Occipital lobe (tissue), 2 donors: ENCODE measurements around the gene RPS19BP1. TPM values are rescaled to one million over a fixed set of nuclear protein-coding genes. Genes with fewer than 3 reads are reported as not detected.
"Not testable (repeated sequence)": the region's sequence is repeated elsewhere in the genome, so short reads cannot be mapped to it uniquely, and the experiment has no call there.

ENCODE experiments used
- DNase-seq: peaks from one replicate; lab custom pipeline; 2025; lab: John Stamatoyannopoulos, UW
- total RNA-seq: library from RNA; depleted of rRNA; stranded (reverse); fragments of >200 nt; gene quantifications from one replicate; pipeline ENCODE4 v1.2.3, GENCODE V29; 2014

Gene RPS19BP1
- total RNA-seq, 1 donor from 2014 or later = 18.9 TPM

GRCh38 chr22:39528681-39529486 is 3.7 kb downstream of the RPS19BP1 start:
- DNase-seq = peak; percentile 85

GRCh38 chr22:39528080-39528661 is 4.4 kb downstream of the RPS19BP1 start:
- no peak for DNase-seq

DNA sequence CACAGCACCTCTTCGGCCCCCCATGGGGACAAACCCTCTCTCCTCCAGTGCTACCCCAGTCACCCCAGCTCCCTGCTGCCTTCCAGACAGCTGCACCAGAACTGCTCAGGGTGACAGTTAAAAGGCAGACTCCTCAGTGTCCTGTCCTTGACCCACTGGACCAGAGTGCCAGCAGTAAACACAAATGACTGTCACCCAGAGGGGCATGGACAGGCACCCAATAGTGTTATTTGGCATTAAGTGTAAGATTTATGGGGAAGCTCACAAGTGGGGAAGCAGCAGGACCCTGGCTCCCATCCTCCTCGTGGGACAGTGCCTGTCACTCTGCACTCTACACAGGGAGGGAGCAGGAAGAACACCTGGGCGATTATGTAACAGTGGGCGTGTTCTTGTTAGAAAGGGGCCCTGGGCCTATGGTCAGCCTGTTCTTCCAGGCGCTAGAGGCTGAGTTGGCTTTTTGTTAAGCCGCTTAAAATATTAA is 5.0 kb downstream of the RPS19BP1 start:
- no peak for DNase-seq

DNA sequence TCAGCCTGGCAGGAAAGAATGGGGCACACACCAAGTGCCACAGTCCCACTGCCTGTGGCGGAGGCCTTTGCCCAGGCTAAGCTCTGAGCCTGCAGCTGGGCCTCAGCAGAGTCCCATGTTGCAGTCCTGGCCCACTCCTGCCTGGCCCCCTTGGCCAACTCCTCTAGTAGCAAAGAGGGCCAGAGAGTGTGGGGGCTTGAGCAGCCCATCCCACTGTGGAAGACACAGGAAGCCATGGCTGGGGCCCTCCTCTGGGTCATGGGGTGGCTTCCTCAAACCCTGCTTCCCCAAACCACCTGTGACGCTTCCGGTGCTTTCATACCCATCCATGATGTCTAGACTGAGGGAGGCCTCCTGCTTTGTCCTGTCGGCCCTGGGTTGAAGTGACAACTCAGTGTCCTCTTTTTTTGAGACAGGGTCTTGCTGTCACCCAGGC is 5.8 kb downstream of the RPS19BP1 start:
- no peak for DNase-seq

- DNase-seq = no peak
Observed at GRCh38 chr22:39525658-39525975, 6.9 kb downstream of the RPS19BP1 start.

DNA sequence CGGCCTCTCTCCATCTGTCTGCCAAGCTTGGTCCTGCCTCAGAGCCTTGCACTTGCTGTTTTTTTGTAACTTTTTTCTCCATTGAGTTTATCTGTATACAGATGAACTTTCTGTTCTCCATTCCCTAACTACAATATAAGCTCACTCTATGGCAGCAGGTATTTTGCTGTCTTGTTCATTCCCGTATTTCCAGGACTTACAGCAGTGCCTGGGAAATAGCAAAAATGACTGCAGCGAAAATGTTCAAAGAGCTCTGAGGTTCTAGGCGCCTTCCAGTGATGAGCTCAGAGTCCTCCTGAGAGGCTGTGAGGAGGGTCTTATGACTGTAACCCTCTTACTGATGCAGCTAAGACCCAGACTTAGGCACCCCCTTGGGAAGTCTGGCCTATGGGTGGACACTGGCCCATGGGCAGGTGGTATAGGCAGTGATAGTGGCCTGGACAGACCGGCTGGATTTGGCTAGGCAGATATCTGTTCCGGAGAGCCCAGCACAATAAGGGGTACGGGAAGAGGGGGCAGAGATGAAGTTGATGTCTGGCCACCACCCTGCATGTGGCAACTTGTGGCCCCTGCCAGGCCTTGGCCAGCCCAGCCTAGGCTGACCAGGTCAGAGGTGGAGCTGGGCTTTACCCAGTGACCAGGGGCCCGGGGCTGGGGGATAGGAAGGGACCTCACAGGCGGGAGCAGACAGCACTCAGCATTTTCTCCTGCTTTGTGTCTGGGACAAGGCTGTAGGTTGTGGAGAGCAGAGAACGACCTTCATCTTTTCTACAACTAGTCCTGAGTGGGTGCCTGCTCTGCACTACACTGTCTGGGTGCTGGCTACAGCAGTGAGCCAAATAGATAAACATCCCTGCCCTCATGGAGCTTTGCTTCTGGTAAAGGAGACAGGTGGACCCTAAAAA is 7.5 kb downstream of the RPS19BP1 start:
- no peak for DNase-seq

DNA sequence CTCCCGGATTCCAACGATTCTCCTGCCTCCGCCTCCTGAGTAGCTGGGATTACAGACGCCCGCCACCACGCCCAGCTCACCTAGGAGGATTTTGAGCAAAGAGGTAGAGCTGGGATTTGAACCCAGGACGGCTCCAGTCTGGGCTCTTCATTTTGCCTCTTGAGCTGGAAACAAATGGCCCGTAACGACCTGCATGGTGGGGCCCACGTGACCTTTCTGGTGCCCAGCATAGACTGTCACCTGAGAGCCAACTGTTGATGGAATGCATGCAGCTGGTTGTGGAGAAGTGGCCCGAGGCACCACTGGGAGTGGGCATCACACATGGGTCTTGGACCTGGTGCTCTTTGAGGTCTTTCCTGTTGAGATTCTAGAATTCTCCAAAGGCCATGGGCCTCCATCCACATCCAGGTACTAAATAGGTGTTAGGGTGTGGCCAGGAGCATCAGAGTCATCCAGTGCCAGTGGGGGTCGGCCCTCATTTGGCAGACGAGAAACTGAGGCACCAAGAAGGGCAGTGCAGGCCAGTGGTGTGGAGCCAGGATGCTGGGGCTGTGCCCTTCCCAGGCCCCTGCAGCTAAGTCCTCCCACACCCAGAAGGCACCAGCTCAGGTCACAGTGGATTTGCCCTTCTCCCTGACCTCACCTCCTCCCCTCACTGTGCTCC is 8.3 kb downstream of the RPS19BP1 start:
- no peak for DNase-seq

GRCh38 chr22:39522567-39523300 is 9.8 kb downstream of the RPS19BP1 start:
- DNase-seq = peak; percentile 57

DNA sequence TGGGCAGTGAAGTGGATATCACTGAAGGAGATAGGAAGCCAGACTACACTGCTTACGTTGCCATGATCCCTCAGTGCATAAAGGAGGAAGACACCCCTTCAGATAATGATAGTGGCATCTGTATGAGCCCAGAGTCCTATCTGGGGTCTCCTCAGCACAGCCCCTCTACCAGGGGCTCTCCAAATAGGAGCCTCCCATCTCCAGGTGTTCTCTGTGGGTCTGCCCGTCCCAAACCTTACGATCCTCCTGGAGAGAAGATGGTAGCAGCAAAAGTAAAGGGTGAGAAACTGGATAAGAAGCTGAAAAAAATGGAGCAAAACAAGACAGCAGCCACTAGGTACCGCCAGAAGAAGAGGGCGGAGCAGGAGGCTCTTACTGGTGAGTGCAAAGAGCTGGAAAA is 10.5 kb downstream of the RPS19BP1 start:
- DNase-seq = not testable (repeated sequence)

DNA sequence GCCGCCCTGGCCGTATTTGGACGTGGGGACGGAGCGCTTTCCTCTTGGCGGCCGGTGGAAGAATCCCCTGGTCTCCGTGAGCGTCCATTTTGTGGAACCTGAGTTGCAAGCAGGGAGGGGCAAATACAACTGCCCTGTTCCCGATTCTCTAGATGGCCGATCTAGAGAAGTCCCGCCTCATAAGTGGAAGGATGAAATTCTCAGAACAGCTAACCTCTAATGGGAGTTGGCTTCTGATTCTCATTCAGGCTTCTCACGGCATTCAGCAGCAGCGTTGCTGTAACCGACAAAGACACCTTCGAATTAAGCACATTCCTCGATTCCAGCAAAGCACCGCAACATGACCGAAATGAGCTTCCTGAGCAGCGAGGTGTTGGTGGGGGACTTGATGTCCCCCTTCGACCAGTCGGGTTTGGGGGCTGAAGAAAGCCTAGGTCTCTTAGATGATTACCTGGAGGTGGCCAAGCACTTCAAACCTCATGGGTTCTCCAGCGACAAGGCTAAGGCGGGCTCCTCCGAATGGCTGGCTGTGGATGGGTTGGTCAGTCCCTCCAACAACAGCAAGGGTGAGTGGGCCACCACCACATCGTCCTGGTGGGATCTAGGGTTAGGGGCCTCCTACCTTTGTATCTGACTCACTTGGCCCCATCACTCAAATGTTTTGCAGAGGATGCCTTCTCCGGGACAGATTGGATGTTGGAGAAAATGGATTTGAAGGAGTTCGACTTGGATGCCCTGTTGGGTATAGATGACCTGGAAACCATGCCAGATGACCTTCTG is 11.3 kb downstream of the RPS19BP1 start:
- not testable (repeated sequence) for DNase-seq

DNA sequence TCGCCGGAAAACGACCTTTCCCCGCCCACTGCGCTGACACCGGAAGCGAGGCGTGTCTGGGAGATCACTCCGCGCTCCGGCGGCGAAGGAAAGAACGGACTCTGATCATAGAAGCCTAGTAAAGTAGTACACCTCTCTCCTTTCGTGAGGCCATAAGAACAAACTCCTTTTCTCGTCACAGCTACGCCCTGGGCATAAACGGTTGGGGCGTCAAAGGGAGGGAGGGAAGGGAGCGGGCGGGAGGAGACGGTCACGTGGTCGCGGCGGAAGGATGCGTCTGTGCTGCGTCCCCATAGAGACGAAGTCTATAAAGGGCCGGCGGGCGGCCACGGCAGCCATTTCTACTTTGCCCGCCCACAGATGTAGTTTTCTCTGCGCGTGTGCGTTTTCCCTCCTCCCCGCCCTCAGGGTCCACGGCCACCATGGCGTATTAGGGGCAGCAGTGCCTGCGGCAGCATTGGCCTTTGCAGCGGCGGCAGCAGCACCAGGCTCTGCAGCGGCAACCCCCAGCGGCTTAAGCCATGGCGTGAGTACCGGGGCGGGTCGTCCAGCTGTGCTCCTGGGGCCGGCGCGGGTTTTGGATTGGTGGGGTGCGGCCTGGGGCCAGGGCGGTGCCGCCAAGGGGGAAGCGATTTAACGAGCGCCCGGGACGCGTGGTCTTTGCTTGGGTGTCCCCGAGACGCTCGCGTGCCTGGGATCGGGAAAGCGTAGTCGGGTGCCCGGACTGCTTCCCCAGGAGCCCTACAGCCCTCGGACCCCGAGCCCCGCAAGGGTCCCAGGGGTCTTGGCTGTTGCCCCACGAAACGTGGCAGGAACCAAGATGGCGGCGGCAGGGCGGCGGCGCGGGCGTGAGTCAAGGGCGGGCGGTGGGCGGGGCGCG is 12.1 kb downstream of the RPS19BP1 start, which contains the start of gene ATF4:
Gene ATF4 (plus strand): TSS at position 337 of the 880 bp plus-strand sequence. CDS start 884 bp downstream, outside the sequence.
- peak; percentile 91 for DNase-seq

- peak; percentile 91 for DNase-seq
Observed at GRCh38 chr22:39519681-39520225, 12.8 kb downstream of the RPS19BP1 start.

DNA sequence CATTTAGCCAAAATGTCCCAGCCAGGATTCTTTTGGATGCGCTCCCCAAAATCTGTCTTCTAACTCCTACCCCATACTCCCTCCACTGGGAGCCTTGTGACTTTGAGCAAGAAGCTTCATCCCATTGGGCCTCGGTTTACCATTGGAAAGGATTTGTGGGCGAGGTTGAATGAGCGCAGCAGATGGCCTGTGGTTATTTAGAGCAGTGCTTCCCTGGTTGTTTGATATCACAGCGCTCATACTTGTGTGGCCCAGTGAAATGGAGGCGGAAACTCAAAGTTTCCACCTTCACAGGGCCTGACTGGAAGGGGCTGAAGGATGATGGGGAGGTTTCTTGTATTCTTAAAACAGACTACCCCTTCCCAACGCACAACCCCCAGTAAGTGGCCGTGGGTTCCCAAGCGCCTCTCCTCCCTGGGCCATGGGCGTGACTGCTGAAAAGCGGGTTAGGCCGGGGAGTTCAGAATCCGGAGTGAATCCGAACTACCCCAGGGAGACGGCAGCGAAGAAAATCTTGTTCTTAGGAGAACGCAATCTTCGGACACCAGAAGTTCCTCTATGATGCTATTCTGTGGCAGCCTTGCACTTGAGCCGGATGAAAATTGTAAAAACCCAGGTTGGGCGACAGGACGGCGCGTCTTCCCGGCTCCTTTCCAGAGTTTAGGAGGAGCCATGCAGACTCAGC is 13.4 kb downstream of the RPS19BP1 start:
- no peak for DNase-seq

DNA sequence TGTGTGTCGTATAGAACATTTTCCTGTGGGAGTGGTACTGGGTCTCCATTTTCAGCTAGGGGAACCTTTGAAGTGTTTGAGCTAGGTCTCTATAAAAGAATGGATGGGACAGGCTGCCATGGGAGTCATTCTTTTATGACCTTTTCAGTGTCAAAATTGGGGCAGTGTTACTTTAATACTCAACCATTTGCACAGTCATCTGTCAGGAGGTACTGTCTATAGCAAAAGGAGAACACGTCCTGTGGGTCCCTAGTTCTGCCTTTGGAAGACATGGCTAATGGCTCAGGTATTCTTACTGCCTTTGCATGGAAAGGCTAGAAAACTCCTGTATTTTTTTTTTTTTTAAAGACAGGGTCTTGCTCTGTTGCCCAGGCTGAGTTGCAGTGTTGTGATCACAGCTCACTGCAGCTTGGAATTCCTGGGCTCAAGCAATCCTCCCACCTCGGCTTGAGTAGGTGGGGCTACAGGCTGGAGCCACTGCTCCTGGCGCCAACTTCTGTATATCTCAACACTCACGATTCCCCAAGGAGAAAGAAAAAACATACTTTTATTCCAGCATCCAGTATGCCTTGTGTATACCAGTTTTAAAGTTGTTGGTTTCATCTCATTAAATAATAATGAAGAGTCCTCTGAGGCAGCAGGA is 14.3 kb downstream of the RPS19BP1 start:
- no peak for DNase-seq

- no peak for DNase-seq
Observed at GRCh38 chr22:39517470-39517869, 15.1 kb downstream of the RPS19BP1 start.

GRCh38 chr22:39515266-39516050 is 17.1 kb downstream of the RPS19BP1 start:
- DNase-seq = no peak
